Neural cell (in vitro differentiated cells): ENCODE results near the gene EP400. TPM values are rescaled to one million over a fixed set of nuclear protein-coding genes. Genes with fewer than 3 reads are reported as not detected.

Experiments used
- H2AFZ ChIP-seq: fragments of 200-600, 300-800 bp; sonication (generic), shearing (Covaris generic); 2 replicates; pipeline ENCODE4 v1.6.0; 2014; ENCODE audit warnings: low read depth, mild to moderate bottlenecking, antibody characterized with exemption, low read length, moderate library complexity
- H3F3A ChIP-seq: fragments of 200-600 bp; shearing (Covaris generic); 2 replicates; pipeline ENCODE4 v1.6.1; 2016; ENCODE audit warnings: mild to moderate bottlenecking, moderate library complexity, mixed read lengths, antibody characterized with exemption, low read length; ENCODE audit not compliant: insufficient read depth, poor library complexity, severe bottlenecking
- H3K27ac ChIP-seq: fragments of 200-600, 300-800 bp; sonication (generic), shearing (Covaris generic); 2 replicates; pipeline ENCODE4 v1.5.1; 2014; ENCODE audit warnings: mild to moderate bottlenecking, low read length, moderate library complexity
- H3K27me3 ChIP-seq: fragments of 300-800, 200-600 bp; sonication (generic), shearing (Covaris generic); 2 replicates; pipeline ENCODE4 v1.6.0; 2014; ENCODE audit warnings: mild to moderate bottlenecking, low read depth, low read length, moderate library complexity; ENCODE audit not compliant: insufficient read depth
- H3K36me3 ChIP-seq: fragments of 300-800, 200-600 bp; sonication (generic), shearing (Covaris generic); 2 replicates; pipeline ENCODE4 v1.5.1; 2014; ENCODE audit warnings: mild to moderate bottlenecking, antibody characterized with exemption, low read length, moderate library complexity; ENCODE audit not compliant: insufficient read depth
- H3K4me2 ChIP-seq: fragments of 300-800, 200-600 bp; sonication (generic), shearing (Covaris generic); 2 replicates; pipeline ENCODE4 v1.6.0; 2014; ENCODE audit warnings: mild to moderate bottlenecking, low read length
- H3K4me3 ChIP-seq: fragments of 300-800, 200-600 bp; sonication (generic), shearing (Covaris generic); 2 replicates; pipeline ENCODE4 v1.5.1; 2014; ENCODE audit warnings: mild to moderate bottlenecking, low read length, moderate library complexity
- H3K79me2 ChIP-seq: fragments of 200-600 bp; shearing (Covaris generic); replicated peaks from 2 replicates; pipeline ENCODE4 v1.6.0; 2014; ENCODE audit warnings: mild to moderate bottlenecking, low read length, moderate library complexity; ENCODE audit not compliant: insufficient read depth
- H3K9ac ChIP-seq: fragments of 300-800, 200-600 bp; sonication (generic), shearing (Covaris generic); 2 replicates; pipeline ENCODE4 v1.6.1; 2016; ENCODE audit warnings: mild to moderate bottlenecking, low read length, mixed read lengths
- H3K9me2 ChIP-seq: fragments of 200-600 bp; shearing (Covaris generic); 2 replicates; pipeline ENCODE4 v1.6.1; 2016; ENCODE audit warnings: mild to moderate bottlenecking, low read length, mixed read lengths; ENCODE audit not compliant: insufficient read depth
- H3K9me3 ChIP-seq: fragments of 200-600, 300-800 bp; sonication (generic), shearing (Covaris generic); 2 replicates; pipeline ENCODE4 v1.6.1; 2016; ENCODE audit warnings: mild to moderate bottlenecking, mixed run types, low read length, moderate library complexity, mixed read lengths
- H4K20me1 ChIP-seq: fragments of 200-600 bp; shearing (Covaris generic); 2 replicates; pipeline ENCODE4 v1.6.1; 2016; ENCODE audit warnings: mild to moderate bottlenecking, mixed run types; ENCODE audit not compliant: insufficient read depth
- CTCF ChIP-seq: fragments of 450-650 bp; IDR thresholded peaks from 2 replicates; pipeline ENCODE4 v1.5.1; 2014; ENCODE audit warnings: antibody characterized with exemption, mild to moderate bottlenecking, moderate library complexity; ENCODE audit not compliant: poor library complexity, severe bottlenecking
- EP300 ChIP-seq: fragments of 450-650 bp; conservative IDR thresholded peaks from 2 replicates; pipeline ENCODE4 v1.6.1; 2014; ENCODE audit warnings: antibody characterized with exemption, mild to moderate bottlenecking, moderate library complexity; ENCODE audit not compliant: poor library complexity, severe bottlenecking
- EZH2 ChIP-seq: fragments of 200-600, 300-800 bp; shearing (Covaris generic), sonication (generic); IDR thresholded peaks from 2 replicates; pipeline ENCODE4 v1.6.1; 2014; ENCODE audit warnings: antibody characterized with exemption, low read length, borderline replicate concordance, mild to moderate bottlenecking; ENCODE audit not compliant: insufficient read depth, poor library complexity, severe bottlenecking
- MXI1 ChIP-seq: fragments of 450-650 bp; conservative IDR thresholded peaks from 2 replicates; pipeline ENCODE4 v1.6.1; 2014; ENCODE audit warnings: antibody characterized with exemption, mild to moderate bottlenecking; ENCODE audit not compliant: poor library complexity, severe bottlenecking
- POLR2AphosphoS5 ChIP-seq: IDR thresholded peaks from 2 replicates; pipeline ENCODE4 v1.6.1; 2012
- RAD21 ChIP-seq: fragments of 450-650 bp; conservative IDR thresholded peaks from 2 replicates; pipeline ENCODE4 v1.6.1; 2014; ENCODE audit warnings: antibody characterized with exemption, mild to moderate bottlenecking, moderate library complexity
- SMC3 ChIP-seq: fragments of 450-650 bp; conservative IDR thresholded peaks from 2 replicates; pipeline ENCODE4 v1.6.1; 2014; ENCODE audit warnings: antibody characterized with exemption, mild to moderate bottlenecking, moderate library complexity; ENCODE audit not compliant: poor library complexity
- TAF1 ChIP-seq: IDR thresholded peaks from 2 replicates; pipeline ENCODE4 v1.6.1; 2012; ENCODE audit warnings: low read depth
- polyA plus RNA-seq: library from polyadenylated mRNA; depleted of rRNA; stranded (reverse); fragments of >200 nt; gene quantifications from 2 replicates; pipeline ENCODE4 v1.2.3, GENCODE V29; 2014
- TF ChIP-seq, protein P1 (sequence below): IDR thresholded peaks from 2 replicates; pipeline ENCODE4 v1.6.1; 2012; ENCODE audit warnings: borderline replicate concordance

EP400 gene
- polyA plus RNA-seq, 1 donor from 2014 or later: 19.4 TPM

- H3K9me3 ChIP-seq: no peaks in the 10 kb centered on the region
- no peaks in the 10 kb centered on the region for H3K27me3 ChIP-seq
- no peaks in the 10 kb centered on the region for H3K79me2 ChIP-seq
- no peak overlapping the region for H3K4me2 ChIP-seq
- TF ChIP-seq, protein P1, sequence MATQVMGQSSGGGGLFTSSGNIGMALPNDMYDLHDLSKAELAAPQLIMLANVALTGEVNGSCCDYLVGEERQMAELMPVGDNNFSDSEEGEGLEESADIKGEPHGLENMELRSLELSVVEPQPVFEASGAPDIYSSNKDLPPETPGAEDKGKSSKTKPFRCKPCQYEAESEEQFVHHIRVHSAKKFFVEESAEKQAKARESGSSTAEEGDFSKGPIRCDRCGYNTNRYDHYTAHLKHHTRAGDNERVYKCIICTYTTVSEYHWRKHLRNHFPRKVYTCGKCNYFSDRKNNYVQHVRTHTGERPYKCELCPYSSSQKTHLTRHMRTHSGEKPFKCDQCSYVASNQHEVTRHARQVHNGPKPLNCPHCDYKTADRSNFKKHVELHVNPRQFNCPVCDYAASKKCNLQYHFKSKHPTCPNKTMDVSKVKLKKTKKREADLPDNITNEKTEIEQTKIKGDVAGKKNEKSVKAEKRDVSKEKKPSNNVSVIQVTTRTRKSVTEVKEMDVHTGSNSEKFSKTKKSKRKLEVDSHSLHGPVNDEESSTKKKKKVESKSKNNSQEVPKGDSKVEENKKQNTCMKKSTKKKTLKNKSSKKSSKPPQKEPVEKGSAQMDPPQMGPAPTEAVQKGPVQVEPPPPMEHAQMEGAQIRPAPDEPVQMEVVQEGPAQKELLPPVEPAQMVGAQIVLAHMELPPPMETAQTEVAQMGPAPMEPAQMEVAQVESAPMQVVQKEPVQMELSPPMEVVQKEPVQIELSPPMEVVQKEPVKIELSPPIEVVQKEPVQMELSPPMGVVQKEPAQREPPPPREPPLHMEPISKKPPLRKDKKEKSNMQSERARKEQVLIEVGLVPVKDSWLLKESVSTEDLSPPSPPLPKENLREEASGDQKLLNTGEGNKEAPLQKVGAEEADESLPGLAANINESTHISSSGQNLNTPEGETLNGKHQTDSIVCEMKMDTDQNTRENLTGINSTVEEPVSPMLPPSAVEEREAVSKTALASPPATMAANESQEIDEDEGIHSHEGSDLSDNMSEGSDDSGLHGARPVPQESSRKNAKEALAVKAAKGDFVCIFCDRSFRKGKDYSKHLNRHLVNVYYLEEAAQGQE: no peak
- TF ChIP-seq TAF1: no peak
- TF ChIP-seq MXI1: no peak
- no peak for TF ChIP-seq EP300
- no peak for TF ChIP-seq SMC3
- no peak for TF ChIP-seq CTCF
- no peak for TF ChIP-seq RAD21
- no peak for TF ChIP-seq EZH2
- TF ChIP-seq POLR2AphosphoS5: no peak
- H2AFZ ChIP-seq: no peak overlapping the region
- H4K20me1 ChIP-seq: no peaks in the 10 kb centered on the region
- H3K4me3 ChIP-seq: no peak overlapping the region
- no peaks in the 10 kb centered on the region for H3K36me3 ChIP-seq
- no peak overlapping the region for H3K27ac ChIP-seq
- H3F3A ChIP-seq: no peaks in the 10 kb centered on the region
- H3K9ac ChIP-seq: no peak overlapping the region
- no peaks in the 10 kb centered on the region for H3K9me2 ChIP-seq
Observed at GRCh38 chr12:132064631-132065030, 114.9 kb downstream of the EP400 start.

- H3K9me3 ChIP-seq: no peaks in the 10 kb centered on the region
- no peaks in the 10 kb centered on the region for H3K27me3 ChIP-seq
- H3K79me2 ChIP-seq: no peaks in the 10 kb centered on the region
- H3K27ac ChIP-seq: no peak overlapping the region
- TF ChIP-seq TAF1: no peak
- no peak for TF ChIP-seq EP300
- no peak for TF ChIP-seq EZH2
- no peaks in the 10 kb centered on the region for H4K20me1 ChIP-seq
- no peaks in the 10 kb centered on the region for H3K36me3 ChIP-seq
- H3K4me3 ChIP-seq: no peak overlapping the region
- no peak overlapping the region for H3K4me2 ChIP-seq
- H3K9ac ChIP-seq: no peak overlapping the region
- H3K9me2 ChIP-seq: no peaks in the 10 kb centered on the region
- H2AFZ ChIP-seq: no peak overlapping the region
- no peaks in the 10 kb centered on the region for H3F3A ChIP-seq
Observed at GRCh38 chr12:132065203-132065602, 115.5 kb downstream of the EP400 start.
